WTC11 (cell line): ENCODE data around the gene RCAN3.

Experiments
- ATF3 ChIP-seq: sonication (generic); formaldehyde crosslinking; conservative IDR thresholded peaks from 2 replicates; pipeline ENCODE4 v1.8.1; 2022; ENCODE audit warnings: mild to moderate bottlenecking, missing genetic modification reagents
- CTCF ChIP-seq: fragments of 200-600 bp; IDR thresholded peaks from 2 replicates; pipeline ENCODE4 v1.8.0; 2022; ENCODE audit warnings: antibody characterized with exemption
- E2F5 ChIP-seq: sonication (generic); formaldehyde crosslinking; IDR thresholded peaks from 2 replicates; pipeline ENCODE4 v1.8.1; 2022; ENCODE audit warnings: mild to moderate bottlenecking, moderate library complexity, missing genetic modification reagents
- ESRRA ChIP-seq: sonication (generic); formaldehyde crosslinking; IDR thresholded peaks from 2 replicates; pipeline ENCODE4 v1.8.1; 2022; ENCODE audit warnings: mild to moderate bottlenecking, missing genetic modification reagents, borderline replicate concordance
- FOXP4 ChIP-seq: sonication (generic); formaldehyde crosslinking; IDR thresholded peaks from 2 replicates; pipeline ENCODE4 v1.8.0; 2022; ENCODE audit warnings: mild to moderate bottlenecking, missing genetic modification reagents
- HMGA2 ChIP-seq: fragments of 250-450 bp; sonication (Bioruptor Pico); IDR thresholded peaks from 2 replicates; pipeline ENCODE4 v1.4.0; 2021; ENCODE audit warnings: mild to moderate bottlenecking, moderate library complexity
- MLX ChIP-seq: sonication (generic); formaldehyde crosslinking; IDR thresholded peaks from 2 replicates; pipeline ENCODE4 v1.8.1; 2023; ENCODE audit warnings: mild to moderate bottlenecking, missing genetic modification reagents, moderate library complexity
- MXD4 ChIP-seq: fragments of 250-450 bp; sonication (Bioruptor Pico); IDR thresholded peaks from 2 replicates; pipeline ENCODE4 v1.8.0; 2021; ENCODE audit warnings: mild to moderate bottlenecking, moderate library complexity, borderline replicate concordance
- RELA ChIP-seq: sonication (generic); formaldehyde crosslinking; IDR thresholded peaks from 2 replicates; pipeline ENCODE4 v1.8.1; 2022; ENCODE audit warnings: missing genetic modification reagents, mild to moderate bottlenecking, borderline replicate concordance

GRCh38 chr1:24547195-24547594 is 44.6 kb downstream of the RCAN3 start:
- TF ChIP-seq CTCF (no peak), E2F5 (CRISPR knock-in tag) (no peak), RELA (no peak), ATF3 (CRISPR knock-in tag) (no peak), HMGA2 (CRISPR knock-in tag) (no peak), MLX (no peak), MXD4 (CRISPR knock-in tag) (no peak), ESRRA (CRISPR knock-in tag) (no peak), FOXP4 (CRISPR knock-in tag) (no peak)
